OCI-LY1 (cell line): ENCODE results near the gene MRPL45.

Experiments
- CTCF ChIP-seq: fragments of 200-600 bp; sonication (generic), shearing (Covaris generic); IDR thresholded peaks from 2 replicates; pipeline ENCODE4 v1.5.1; 2017; ENCODE audit warnings: mild to moderate bottlenecking, antibody characterized with exemption, low read length, moderate library complexity, mixed read lengths
- EZH2 ChIP-seq: fragments of 200-600 bp; sonication (generic), shearing (Covaris generic); IDR thresholded peaks from 2 replicates; pipeline ENCODE4 v1.8.0; 2017; ENCODE audit warnings: borderline replicate concordance, mixed run types, mild to moderate bottlenecking, antibody characterized with exemption, low read length, moderate library complexity, mixed read lengths

- no peak for TF ChIP-seq EZH2
- no peak for TF ChIP-seq CTCF
Observed at GRCh38 chr17:38342886-38343607, 46.1 kb downstream of the MRPL45 start.
